ENCODE results near the gene DDC.

The DDC gene

DNA sequence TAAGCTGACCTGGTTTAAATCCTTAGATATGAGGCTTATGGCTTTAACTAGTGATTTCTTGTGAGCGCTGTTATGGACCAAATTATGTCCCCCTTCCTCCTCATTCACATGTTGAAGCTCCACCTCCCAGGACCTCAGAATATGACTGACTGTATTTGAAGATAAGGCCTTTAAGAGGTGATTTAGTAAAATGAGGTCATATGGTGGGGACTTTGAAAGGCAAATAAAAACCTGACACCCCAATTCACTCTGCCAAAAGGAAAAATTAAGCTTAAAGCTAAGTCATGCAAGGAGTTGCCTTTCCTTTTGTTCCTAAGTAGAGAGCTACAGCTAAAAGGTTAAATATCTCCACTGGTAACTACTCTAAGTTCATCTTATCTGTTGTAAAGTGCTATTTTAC is 78.7 kb downstream of the DDC start:
- peaks cover 9% of the 10 kb centered on the region; the same call in 1 of the 2 replicates for H3K9me3 ChIP-seq (ENCODE audit: insufficient read depth, low read length)
- no peak overlapping the region for H3K4me2 ChIP-seq (ENCODE audit: low read depth, low read length, poor library complexity, severe bottlenecking)
- TF ChIP-seq CTCF (IDR thresholded peaks at IDR 0.05; ENCODE audit: insufficient read depth, low read length, poor library complexity, severe bottlenecking) (no peak), EZH2phosphoT487 (conservative IDR thresholded peaks at IDR 0.05; ENCODE audit: low read length) (no peak)
- H3K9ac ChIP-seq (ENCODE audit: low read length), result no peak overlapping the region
- no peak overlapping the region for H3K4me3 ChIP-seq (ENCODE audit: insufficient read depth, low read length, poor library complexity, severe bottlenecking)
- H3K27me3 ChIP-seq (ENCODE audit: low read length), result 0 out of 2 replicates have a peak, but pooled peaks cover 4% of the 10 kb centered on the region
- no peaks in the 10 kb centered on the region for H3K79me2 ChIP-seq (ENCODE audit: insufficient read depth, low read length)
- no peaks in the 10 kb centered on the region for H3K9me2 ChIP-seq (replicated peaks; ENCODE audit: insufficient read depth, low read length)
- no peak overlapping the region for H3K27ac ChIP-seq (ENCODE audit: low read depth, low read length)
- H2AFZ ChIP-seq (ENCODE audit: low read depth, low read length, severe bottlenecking), result no peak overlapping the region
- no peaks in the 10 kb centered on the region for H3F3A ChIP-seq (ENCODE audit: insufficient read depth)
- H4K20me1 ChIP-seq (ENCODE audit: low read depth, low read length), result no peaks in the 10 kb centered on the region
- H3K36me3 ChIP-seq (ENCODE audit: low read length), result no peaks in the 10 kb centered on the region; the same call in 1 of the 2 replicates

DNA sequence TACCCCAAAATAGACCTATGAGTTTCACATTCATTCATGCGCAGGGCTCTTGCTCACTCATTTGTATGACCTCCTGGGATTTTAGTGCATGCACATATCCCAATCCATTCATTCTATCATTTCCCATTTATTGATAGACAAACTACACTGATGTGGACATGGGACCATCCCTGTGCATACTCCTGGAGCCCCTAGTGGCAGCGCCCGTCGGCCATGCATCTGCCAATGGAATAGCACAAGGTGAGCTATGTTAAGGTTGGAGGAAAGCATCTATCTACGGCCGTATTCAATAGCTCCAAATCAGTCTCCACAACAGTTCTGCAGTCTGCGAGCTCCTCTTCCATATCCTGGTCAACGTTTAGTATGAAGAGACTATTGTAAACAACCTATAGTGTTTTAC is 83.3 kb downstream of the DDC start:
- Histone ChIP-seq H4K20me1 (ENCODE audit: low read depth, low read length) (no peaks in the 10 kb centered on the region), H2AFZ (ENCODE audit: low read depth, low read length, severe bottlenecking) (no peak overlapping the region), H3K79me2 (ENCODE audit: insufficient read depth, low read length) (no peaks in the 10 kb centered on the region), H3K4me3 (ENCODE audit: insufficient read depth, low read length, poor library complexity, severe bottlenecking) (no peak overlapping the region), H3K9me2 (replicated peaks; ENCODE audit: insufficient read depth, low read length) (no peaks in the 10 kb centered on the region), H3F3A (ENCODE audit: insufficient read depth) (no peaks in the 10 kb centered on the region), H3K9me3 (ENCODE audit: insufficient read depth, low read length) (no peaks in the 10 kb centered on the region), H3K9ac (ENCODE audit: low read length) (no peak overlapping the region), H3K27me3 (ENCODE audit: low read length) (no peaks in the 10 kb centered on the region), H3K4me2 (ENCODE audit: low read depth, low read length, poor library complexity, severe bottlenecking) (no peak overlapping the region), H3K27ac (ENCODE audit: low read depth, low read length) (no peak overlapping the region), H3K36me3 (ENCODE audit: low read length) (no peaks in the 10 kb centered on the region)
- TF ChIP-seq CTCF (IDR thresholded peaks at IDR 0.05; ENCODE audit: insufficient read depth, low read length, poor library complexity, severe bottlenecking), result no peak
- no peak for TF ChIP-seq EZH2phosphoT487 (conservative IDR thresholded peaks at IDR 0.05; ENCODE audit: low read length)

- Histone ChIP-seq H3K27me3 (ENCODE audit: low read length) (no peaks in the 10 kb centered on the region), H3K27ac (ENCODE audit: low read depth, low read length) (no peak overlapping the region), H3K79me2 (ENCODE audit: insufficient read depth, low read length) (no peaks in the 10 kb centered on the region), H3K4me3 (ENCODE audit: insufficient read depth, low read length, poor library complexity, severe bottlenecking) (no peak overlapping the region), H3F3A (ENCODE audit: insufficient read depth) (no peaks in the 10 kb centered on the region), H2AFZ (ENCODE audit: low read depth, low read length, severe bottlenecking) (no peak overlapping the region), H3K9me2 (replicated peaks; ENCODE audit: insufficient read depth, low read length) (no peaks in the 10 kb centered on the region), H4K20me1 (ENCODE audit: low read depth, low read length) (no peaks in the 10 kb centered on the region), H3K36me3 (ENCODE audit: low read length) (no peaks in the 10 kb centered on the region), H3K9ac (ENCODE audit: low read length) (no peak overlapping the region), H3K9me3 (ENCODE audit: insufficient read depth, low read length) (no peaks in the 10 kb centered on the region), H3K4me2 (ENCODE audit: low read depth, low read length, poor library complexity, severe bottlenecking) (no peak overlapping the region)
- no peak for TF ChIP-seq EZH2phosphoT487 (conservative IDR thresholded peaks at IDR 0.05; ENCODE audit: low read length)
- TF ChIP-seq CTCF (IDR thresholded peaks at IDR 0.05; ENCODE audit: insufficient read depth, low read length, poor library complexity, severe bottlenecking), result no peak
These were observed 84.4 kb downstream of the DDC start for GRCh38 chr7:50480797-50481196.
